Common myeloid progenitor, CD34-positive (primary cell): ENCODE data around the gene METAP2.
A peak's percentile ranks its signal among the peaks of the same experiment; 100 is the strongest.
"Not testable (repeated sequence)": the region's sequence is repeated elsewhere in the genome, so short reads cannot be mapped to it uniquely, and the experiment has no call there.

ENCODE experiments used
- CTCF ChIA-PET: fragments of 350-600 bp; sonication (Branson Sonifier 250); formaldehyde crosslinking; loops from one replicate; lab custom pipeline; 2021; ENCODE audit warnings: antibody characterized with exemption; lab: Charles Lee
- POLR2A ChIA-PET: fragments of 350-600 bp; sonication (Branson Sonifier 250); formaldehyde crosslinking; loops from one replicate; lab custom pipeline; 2021; ENCODE audit warnings: antibody characterized with exemption; lab: Charles Lee
- DNase-seq, 3 donors: peaks; one replicate each; pipeline versions ENCODE4 v3.0.0 to v3.0.0-alpha.2; 2013
- H3K27ac ChIP-seq, 2 experiments: 1 replicate in 1 of 2; 2 replicates in 1 of 2; pipeline ENCODE4 v1.7.0; 2013; ENCODE audit warnings: inconsistent platforms in 2 of 2, low read length in 2 of 2, mild to moderate bottlenecking in 2 of 2, low read depth in 1 of 2, moderate library complexity in 1 of 2; ENCODE audit not compliant: severe bottlenecking in 2 of 2, insufficient read depth in 1 of 2, poor library complexity in 1 of 2
- H3K27me3 ChIP-seq, 5 experiments: replicated peaks in 2 of 5; 1 replicate in 3 of 5; 2 replicates in 2 of 5; pipeline versions ENCODE4 v1.6.1 to v1.7.0; 2013; ENCODE audit warnings: low read length in 4 of 5, mild to moderate bottlenecking in 2 of 5, moderate library complexity in 2 of 5, inconsistent platforms in 1 of 5; ENCODE audit not compliant: insufficient read depth in 5 of 5, control insufficient read depth in 4 of 5
- H3K36me3 ChIP-seq, 4 experiments: 1 replicate in 2 of 4; 2 replicates in 2 of 4; pipeline versions ENCODE4 v1.6.1 to v1.7.0; 2013; ENCODE audit warnings: low read length in 3 of 4, control low read depth in 1 of 4, mild to moderate bottlenecking in 1 of 4; ENCODE audit not compliant: control insufficient read depth in 4 of 4, insufficient read depth in 4 of 4
- H3K4me1 ChIP-seq, 4 experiments: 1 replicate in 3 of 4; 2 replicates in 1 of 4; pipeline versions ENCODE4 v1.6.1 to v1.7.1; 2013; ENCODE audit warnings: low read length in 3 of 4, mild to moderate bottlenecking in 3 of 4, control low read depth in 1 of 4, inconsistent platforms in 1 of 4, moderate library complexity in 1 of 4; ENCODE audit not compliant: control insufficient read depth in 4 of 4, insufficient read depth in 4 of 4; ENCODE audit errors: control extremely low read depth in 1 of 4
- H3K4me3 ChIP-seq, 7 experiments: 1 replicate in 4 of 7; 2 replicates in 3 of 7; pipeline versions ENCODE4 v1.5.1 to v1.7.0; 2013; ENCODE audit warnings: mild to moderate bottlenecking in 7 of 7, low read length in 6 of 7, moderate library complexity in 6 of 7, inconsistent platforms in 2 of 7, low read depth in 2 of 7, control low read depth in 1 of 7; ENCODE audit not compliant: insufficient read depth in 4 of 7, control insufficient read depth in 1 of 7; ENCODE audit errors: extremely low read depth in 1 of 7
- H3K9me3 ChIP-seq, 5 experiments: 1 replicate in 4 of 5; 2 replicates in 1 of 5; pipeline versions ENCODE4 v1.6.1 to v1.7.1; 2013; ENCODE audit warnings: low read length in 4 of 5, mild to moderate bottlenecking in 2 of 5, inconsistent platforms in 1 of 5, low read depth in 1 of 5, moderate library complexity in 1 of 5; ENCODE audit not compliant: control insufficient read depth in 4 of 5, insufficient read depth in 2 of 5; ENCODE audit errors: control extremely low read depth in 1 of 5
- WGBS: methylation state at CpG from one replicate; pipeline ENCODE4 v1.1.5; 2013; ENCODE audit not compliant: insufficient coverage; 5-methylcytosine and 5-hydroxymethylcytosine counted together

The METAP2 gene

GRCh38 chr12:95470300-95470699 is 3.7 kb upstream of the METAP2 start:
- Histone ChIP-seq H3K36me3 (no peaks in the 10 kb centered on the region), H3K27me3 (no peaks in the 10 kb centered on the region)

GRCh38 chr12:95473231-95473883 is 595 bp upstream of the METAP2 start:
- ChIA-PET CTCF (interaction anchor here (0.7 to 1.6 kb wide), 3 partner anchors 8 to 197 kb away, joined by 3 to 4 read pairs (median 3); no protein-coding TSS in a partner anchor), POLR2A (interaction anchor here (0.5 to 1.1 kb wide), 2 partner anchors 17 to 400 kb away, joined by 3 to 6 read pairs; partner anchors contain the start of gene NR2C1)
- Histone ChIP-seq H3K4me1 (peaks cover 5 to 26% (median 16%) of the 10 kb centered on the region in 4 experiments), H3K36me3 (peaks cover 0 to 19% (median 17%) of the 10 kb centered on the region in 4 experiments), H3K27me3 (no peaks in the 10 kb centered on the region), H3K27ac (peak overlapping the region; percentile 96 to 98), H3K4me3 (peak overlapping the region; percentile 87 to 100 (median 95)), H3K9me3 (no peaks in the 10 kb centered on the region)
- 0% methylated on average over 15 of the region's 23 CpGs for WGBS
- DNase-seq, result peak; percentile 42 to 54 (median 46)

More at GRCh38 chr12:95470300-95470699, 3.7 kb upstream of the METAP2 start:
- H3K4me3 ChIP-seq, result no peak overlapping the region
- POLR2A ChIA-PET, result no interaction called here
- CTCF ChIA-PET, result no interaction called here
- no peak overlapping the region for H3K27ac ChIP-seq
- no peaks in the 10 kb centered on the region for H3K9me3 ChIP-seq
- no peak for DNase-seq
- peaks cover 5 to 17% (median 11%) of the 10 kb centered on the region in 4 experiments for H3K4me1 ChIP-seq
- WGBS, result 100% methylated on average over 1 of the region's 1 CpG

GRCh38 chr12:95474660-95474958 is 657 bp downstream of the METAP2 start:
- H3K4me1 ChIP-seq, result peaks cover 5 to 26% (median 16%) of the 10 kb centered on the region in 4 experiments
- H3K4me3 ChIP-seq, result peak overlapping the region; percentile 87 to 100 (median 95)
- CTCF ChIA-PET, result interaction anchor here (1.2 to 1.5 kb wide), 2 partner anchors 19 to 234 kb away, joined by 4 to 5 read pairs; no protein-coding TSS in a partner anchor
- peaks cover 3 to 30% (median 17%) of the 10 kb centered on the region in 4 experiments for H3K36me3 ChIP-seq
- POLR2A ChIA-PET, result no interaction called here
- peak overlapping the region; percentile 96 to 98 for H3K27ac ChIP-seq
- no peaks in the 10 kb centered on the region for H3K27me3 ChIP-seq
- DNase-seq, result no peak
- H3K9me3 ChIP-seq, result no peaks in the 10 kb centered on the region
- WGBS, result 0% methylated on average over 6 of the region's 16 CpGs

GRCh38 chr12:95480230-95480629 is 6.3 kb downstream of the METAP2 start:
- DNase-seq, result peak in 2 of 3 donors; percentile 33 to 59
- 63% methylated on average over 1 of the region's 2 CpGs for WGBS
- H3K36me3 ChIP-seq, result peaks cover 11 to 61% (median 26%) of the 10 kb centered on the region in 4 experiments
- H3K27ac ChIP-seq, result no peak overlapping the region
- no peaks in the 10 kb centered on the region for H3K27me3 ChIP-seq
- POLR2A ChIA-PET, result no interaction called here
- H3K4me3 ChIP-seq, result no peak overlapping the region
- CTCF ChIA-PET, result no interaction called here
- H3K4me1 ChIP-seq, result peaks cover 10 to 28% (median 18%) of the 10 kb centered on the region in 4 experiments
- H3K9me3 ChIP-seq, result no peaks in the 10 kb centered on the region

- Histone ChIP-seq H3K36me3 (peaks cover 18 to 65% (median 27%) of the 10 kb centered on the region in 4 experiments), H3K27me3 (no peaks in the 10 kb centered on the region), H3K9me3 (no peaks in the 10 kb centered on the region), H3K4me1 (peaks cover 9 to 20% (median 14%) of the 10 kb centered on the region in 4 experiments), H3K4me3 (no peak overlapping the region), H3K27ac (peak overlapping the region in 1 of 2 experiments; percentile 21)
- ChIA-PET CTCF (no interaction called here), POLR2A (no interaction called here)
- peak in 1 of 3 donors; percentile 16 for DNase-seq
- 68% methylated on average over 3 of the region's 3 CpGs for WGBS
Measured at GRCh38 chr12:95481072-95481471, 7.1 kb downstream of the METAP2 start.

- Histone ChIP-seq H3K4me3 (no peak overlapping the region), H3K36me3 (peaks cover 13 to 69% (median 30%) of the 10 kb centered on the region in 4 experiments), H3K27ac (no peak overlapping the region), H3K27me3 (no peaks in the 10 kb centered on the region), H3K9me3 (no peaks in the 10 kb centered on the region), H3K4me1 (peaks cover 9 to 19% (median 14%) of the 10 kb centered on the region in 4 experiments)
- ChIA-PET POLR2A (no interaction called here), CTCF (interaction anchor here (0.6 kb wide), 1 partner anchor 8 kb away, joined by 3 read pairs; no protein-coding TSS in a partner anchor)
- 98% methylated on average over 5 of the region's 7 CpGs for WGBS
- no peak for DNase-seq
Measured at GRCh38 chr12:95481888-95482287, 7.9 kb downstream of the METAP2 start.

GRCh38 chr12:95482564-95482963 is 8.6 kb downstream of the METAP2 start:
- POLR2A ChIA-PET, result not testable (repeated sequence)

More at GRCh38 chr12:95482564-95482963, 8.6 kb downstream of the METAP2 start:
- DNase-seq, H3K27me3 ChIP-seq, H3K27ac ChIP-seq, H3K4me3 ChIP-seq, CTCF ChIA-PET, H3K9me3 ChIP-seq: not testable (repeated sequence)
- Histone ChIP-seq H3K4me1 (peaks cover 9 to 19% (median 14%) of the 10 kb centered on the region in 4 experiments), H3K36me3 (peaks cover 11 to 70% (median 31%) of the 10 kb centered on the region in 4 experiments)
- 100% methylated on average over 3 of the region's 6 CpGs for WGBS
